Measurements from ENCODE around the gene ARL14EPL. TPM values are rescaled to one million over a fixed set of nuclear protein-coding genes. Genes with fewer than 3 reads are reported as not detected.
"Not testable (repeated sequence)": the region's sequence is repeated elsewhere in the genome, so short reads cannot be mapped to it uniquely, and the experiment has no call there.

Gene ARL14EPL
- total and polyA plus RNA-seq, 2 experiments from 2014 or later, result not detected

DNA sequence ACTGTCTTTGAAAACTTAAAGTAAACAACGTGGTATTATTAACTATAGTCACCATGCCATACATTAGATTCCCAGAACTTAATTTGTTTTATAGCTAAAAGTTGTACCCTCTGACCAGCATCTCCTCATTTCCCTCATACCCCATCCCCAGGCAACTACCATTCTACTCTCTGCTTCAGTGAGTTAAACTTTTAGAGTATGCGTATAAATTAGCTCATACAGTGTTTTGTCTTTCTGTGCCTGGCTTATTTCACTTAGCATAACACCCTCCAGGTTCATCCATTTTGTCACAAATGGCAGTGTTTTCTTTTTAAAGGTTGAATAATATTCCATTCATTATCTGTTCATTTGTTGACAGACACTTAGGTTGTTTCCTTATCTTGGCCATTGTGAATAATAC lies 66.7 kb downstream of the ARL14EPL start:
- no peak for ATAC-seq
- H3K4me1 Mint-ChIP-seq, result peaks cover 3% of the 10 kb centered on the region; the same call in 1 of the 3 replicates
- no peak overlapping the region for H3K4me2 ChIP-seq
- no peaks in the 10 kb centered on the region for H3K27me3 Mint-ChIP-seq (ENCODE audit: insufficient read depth, low read depth, poor library complexity)
- no peaks in the 10 kb centered on the region for H3F3A ChIP-seq (replicated peaks; ENCODE audit: low read depth)
- no peaks in the 10 kb centered on the region for H3K9me2 ChIP-seq (ENCODE audit: insufficient read depth)
- DNase-seq (ENCODE audit: low spot score), result no peak
- H3K36me3 ChIP-seq (ENCODE audit: insufficient read depth), result peaks cover 8% of the 10 kb centered on the region; the same call in 1 of the 2 replicates
- no peak overlapping the region for H3K4me3 Mint-ChIP-seq
- no peak overlapping the region for H3K27ac Mint-ChIP-seq
- no peak overlapping the region for H2AFZ ChIP-seq
- H3K27ac ChIP-seq (ENCODE audit: low read depth), result no peak overlapping the region
- TF ChIP-seq JUNB (IDR thresholded peaks at IDR 0.05; ENCODE audit: unreplicated experiment) (no peak), CREB1 (CRISPR knock-in tag; IDR thresholded peaks at IDR 0.05; ENCODE audit: low read depth) (no peak), CTCF (conservative IDR thresholded peaks at IDR 0.05; ENCODE audit: low read depth in 2 of 2) (no peak), EZH2 (IDR thresholded peaks at IDR 0.05; ENCODE audit: low read depth, unreplicated experiment) (no peak), POLR2AphosphoS5 (IDR thresholded peaks at IDR 0.05; ENCODE audit: low read depth) (no peak), ETS1 (IDR thresholded peaks at IDR 0.05) (no peak), NANOG (IDR thresholded peaks at IDR 0.05; ENCODE audit: borderline replicate concordance) (no peak), REST (IDR thresholded peaks at IDR 0.05; ENCODE audit: unreplicated experiment) (no peak)
- TF ChIP-seq, protein P1, sequence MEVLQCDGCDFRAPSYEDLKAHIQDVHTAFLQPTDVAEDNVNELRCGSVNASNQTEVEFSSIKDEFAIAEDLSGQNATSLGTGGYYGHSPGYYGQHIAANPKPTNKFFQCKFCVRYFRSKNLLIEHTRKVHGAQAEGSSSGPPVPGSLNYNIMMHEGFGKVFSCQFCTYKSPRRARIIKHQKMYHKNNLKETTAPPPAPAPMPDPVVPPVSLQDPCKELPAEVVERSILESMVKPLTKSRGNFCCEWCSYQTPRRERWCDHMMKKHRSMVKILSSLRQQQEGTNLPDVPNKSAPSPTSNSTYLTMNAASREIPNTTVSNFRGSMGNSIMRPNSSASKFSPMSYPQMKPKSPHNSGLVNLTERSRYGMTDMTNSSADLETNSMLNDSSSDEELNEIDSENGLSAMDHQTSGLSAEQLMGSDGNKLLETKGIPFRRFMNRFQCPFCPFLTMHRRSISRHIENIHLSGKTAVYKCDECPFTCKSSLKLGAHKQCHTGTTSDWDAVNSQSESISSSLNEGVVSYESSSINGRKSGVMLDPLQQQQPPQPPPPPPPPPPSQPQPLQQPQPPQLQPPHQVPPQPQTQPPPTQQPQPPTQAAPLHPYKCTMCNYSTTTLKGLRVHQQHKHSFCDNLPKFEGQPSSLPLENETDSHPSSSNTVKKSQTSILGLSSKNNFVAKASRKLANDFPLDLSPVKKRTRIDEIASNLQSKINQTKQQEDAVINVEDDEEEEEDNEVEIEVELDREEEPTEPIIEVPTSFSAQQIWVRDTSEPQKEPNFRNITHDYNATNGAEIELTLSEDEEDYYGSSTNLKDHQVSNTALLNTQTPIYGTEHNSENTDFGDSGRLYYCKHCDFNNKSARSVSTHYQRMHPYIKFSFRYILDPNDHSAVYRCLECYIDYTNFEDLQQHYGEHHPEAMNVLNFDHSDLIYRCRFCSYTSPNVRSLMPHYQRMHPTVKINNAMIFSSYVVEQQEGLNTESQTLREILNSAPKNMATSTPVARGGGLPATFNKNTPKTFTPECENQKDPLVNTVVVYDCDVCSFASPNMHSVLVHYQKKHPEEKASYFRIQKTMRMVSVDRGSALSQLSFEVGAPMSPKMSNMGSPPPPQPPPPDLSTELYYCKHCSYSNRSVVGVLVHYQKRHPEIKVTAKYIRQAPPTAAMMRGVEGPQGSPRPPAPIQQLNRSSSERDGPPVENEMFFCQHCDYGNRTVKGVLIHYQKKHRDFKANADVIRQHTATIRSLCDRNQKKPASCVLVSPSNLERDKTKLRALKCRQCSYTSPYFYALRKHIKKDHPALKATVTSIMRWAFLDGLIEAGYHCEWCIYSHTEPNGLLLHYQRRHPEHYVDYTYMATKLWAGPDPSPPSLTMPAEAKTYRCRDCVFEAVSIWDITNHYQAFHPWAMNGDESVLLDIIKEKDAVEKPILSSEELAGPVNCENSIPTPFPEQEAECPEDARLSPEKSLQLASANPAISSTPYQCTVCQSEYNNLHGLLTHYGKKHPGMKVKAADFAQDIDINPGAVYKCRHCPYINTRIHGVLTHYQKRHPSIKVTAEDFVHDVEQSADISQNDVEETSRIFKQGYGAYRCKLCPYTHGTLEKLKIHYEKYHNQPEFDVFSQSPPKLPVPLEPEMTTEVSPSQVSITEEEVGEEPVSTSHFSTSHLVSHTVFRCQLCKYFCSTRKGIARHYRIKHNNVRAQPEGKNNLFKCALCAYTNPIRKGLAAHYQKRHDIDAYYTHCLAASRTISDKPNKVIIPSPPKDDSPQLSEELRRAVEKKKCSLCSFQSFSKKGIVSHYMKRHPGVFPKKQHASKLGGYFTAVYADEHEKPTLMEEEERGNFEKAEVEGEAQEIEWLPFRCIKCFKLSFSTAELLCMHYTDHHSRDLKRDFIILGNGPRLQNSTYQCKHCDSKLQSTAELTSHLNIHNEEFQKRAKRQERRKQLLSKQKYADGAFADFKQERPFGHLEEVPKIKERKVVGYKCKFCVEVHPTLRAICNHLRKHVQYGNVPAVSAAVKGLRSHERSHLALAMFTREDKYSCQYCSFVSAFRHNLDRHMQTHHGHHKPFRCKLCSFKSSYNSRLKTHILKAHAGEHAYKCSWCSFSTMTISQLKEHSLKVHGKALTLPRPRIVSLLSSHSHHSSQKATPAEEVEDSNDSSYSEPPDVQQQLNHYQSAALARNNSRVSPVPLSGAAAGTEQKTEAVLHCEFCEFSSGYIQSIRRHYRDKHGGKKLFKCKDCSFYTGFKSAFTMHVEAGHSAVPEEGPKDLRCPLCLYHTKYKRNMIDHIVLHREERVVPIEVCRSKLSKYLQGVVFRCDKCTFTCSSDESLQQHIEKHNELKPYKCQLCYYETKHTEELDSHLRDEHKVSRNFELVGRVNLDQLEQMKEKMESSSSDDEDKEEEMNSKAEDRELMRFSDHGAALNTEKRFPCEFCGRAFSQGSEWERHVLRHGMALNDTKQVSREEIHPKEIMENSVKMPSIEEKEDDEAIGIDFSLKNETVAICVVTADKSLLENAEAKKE (CRISPR knock-in tag; IDR thresholded peaks at IDR 0.05), result no peak
- H3K27me3 ChIP-seq (ENCODE audit: insufficient read depth), result no peaks in the 10 kb centered on the region
- H3K9me3 Mint-ChIP-seq, result no peaks in the 10 kb centered on the region
- no peak overlapping the region for H3K4me3 ChIP-seq
- H4K20me1 ChIP-seq (replicated peaks; ENCODE audit: insufficient read depth), result no peaks in the 10 kb centered on the region
- peaks cover 52% of the 10 kb centered on the region; the same call in 2 of the 3 replicates for H3K36me3 Mint-ChIP-seq (ENCODE audit: low read depth)
- H3K79me2 ChIP-seq (replicated peaks; ENCODE audit: insufficient read depth), result peaks cover 18% of the 10 kb centered on the region
- H3K4me1 ChIP-seq (ENCODE audit: insufficient read depth), result no peaks in the 10 kb centered on the region

DNA sequence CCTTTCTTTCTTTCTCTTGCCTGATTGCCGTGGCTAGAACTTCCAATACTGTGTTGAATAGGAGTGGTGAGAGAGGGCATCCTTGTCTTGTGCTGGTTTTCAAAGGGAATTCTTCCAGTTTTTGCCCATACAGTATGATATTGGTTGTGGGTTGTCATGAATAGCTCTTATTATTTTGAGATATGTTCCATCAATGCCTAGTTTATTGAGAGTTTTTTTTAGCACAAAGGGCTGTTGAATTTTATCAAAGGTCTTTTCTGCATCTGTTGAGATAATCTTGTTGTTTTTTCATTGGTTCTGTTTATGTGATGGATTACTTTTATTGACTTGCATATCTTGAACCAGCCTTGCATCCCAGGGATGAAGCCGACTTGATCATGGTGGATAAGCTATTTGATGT lies 72.7 kb downstream of the ARL14EPL start:
- not testable (repeated sequence) for H3K4me2 ChIP-seq; ATAC-seq; H3K9me2 ChIP-seq (ENCODE audit: insufficient read depth); H3K27me3 ChIP-seq (ENCODE audit: insufficient read depth); DNase-seq (ENCODE audit: low spot score); H3K27me3 Mint-ChIP-seq (ENCODE audit: insufficient read depth, low read depth, poor library complexity); H3K4me3 Mint-ChIP-seq; H3F3A ChIP-seq (replicated peaks; ENCODE audit: low read depth); H3K4me3 ChIP-seq; H3K27ac Mint-ChIP-seq; H3K36me3 ChIP-seq (ENCODE audit: insufficient read depth); H2AFZ ChIP-seq; H3K27ac ChIP-seq (ENCODE audit: low read depth); H3K4me1 ChIP-seq (ENCODE audit: insufficient read depth); H3K4me1 Mint-ChIP-seq; H3K9me3 Mint-ChIP-seq; H4K20me1 ChIP-seq (replicated peaks; ENCODE audit: insufficient read depth)
- H3K36me3 Mint-ChIP-seq (ENCODE audit: low read depth), result peaks cover 23% of the 10 kb centered on the region; the same call in 2 of the 3 replicates
- H3K79me2 ChIP-seq (replicated peaks; ENCODE audit: insufficient read depth), result peaks cover 28% of the 10 kb centered on the region
